Hepatocyte (in vitro differentiated cells): ENCODE data around the gene VN1R2. TPM values are rescaled to one million over a fixed set of nuclear protein-coding genes. Genes with fewer than 3 reads are reported as not detected.

ENCODE experiments used
- polyA plus RNA-seq: library from polyadenylated mRNA; unstranded; fragments of >200 nt; fragmentation: Nextera tagmentation; extraction: Ambion mirVana; gene quantifications from 2 replicates; pipeline ENCODE4 v1.2.1, GENCODE V29; 2016
- total RNA-seq: library from RNA; depleted of rRNA; stranded (reverse); fragments of >200 nt; gene quantifications from 2 replicates; pipeline ENCODE4 v1.2.3, GENCODE V29; 2014

Gene VN1R2
- total and polyA plus RNA-seq, 2 experiments from 2014 or later, result 0.65 TPM; not detected in 1

Other genes with a start within 250 kb of the VN1R2 start
- 0.36 TPM in 1 of 2 replicates, not detected in the other for gene ERVV-1, start 244.4 kb upstream of the VN1R2 start, total RNA-seq
- 0.19 and 0.62 TPM in 2 replicates for gene ERVV-1, start 244.4 kb upstream of the VN1R2 start, polyA plus RNA-seq
- 2.5 and 4.5 TPM in 2 replicates for gene ERVV-2, start 213.6 kb upstream of the VN1R2 start, total RNA-seq
- 2.5 and 4.1 TPM in 2 replicates for gene ERVV-2, start 213.6 kb upstream of the VN1R2 start, polyA plus RNA-seq
- gene ZNF160, start 154.9 kb upstream of the VN1R2 start, total RNA-seq, result 52.5 and 53.1 TPM in 2 replicates
- 23.5 and 28.0 TPM in 2 replicates for gene ZNF160, start 154.9 kb upstream of the VN1R2 start, polyA plus RNA-seq
- gene ZNF415, start 125.4 kb upstream of the VN1R2 start, total RNA-seq, result 14.6 and 24.1 TPM in 2 replicates
- gene ZNF415, start 125.4 kb upstream of the VN1R2 start, polyA plus RNA-seq, result 7.4 and 15.2 TPM in 2 replicates
- gene ZNF347, start 99.2 kb upstream of the VN1R2 start, total RNA-seq, result 8.3 and 9.2 TPM in 2 replicates
- gene ZNF347, start 99.2 kb upstream of the VN1R2 start, polyA plus RNA-seq, result 3.8 and 7.1 TPM in 2 replicates
- gene ZNF665, start 64.9 kb upstream of the VN1R2 start, total RNA-seq, result 3.4 and 3.6 TPM in 2 replicates
- 2.2 and 4.5 TPM in 2 replicates for gene ZNF665, start 64.9 kb upstream of the VN1R2 start, polyA plus RNA-seq
- gene ZNF677, start 3.4 kb upstream of the VN1R2 start, total RNA-seq, result 37.8 and 40.6 TPM in 2 replicates
- gene ZNF677, start 3.4 kb upstream of the VN1R2 start, polyA plus RNA-seq, result 18.7 and 21.2 TPM in 2 replicates
- not detected in 2 replicates for gene VN1R4, start 9.4 kb downstream of the VN1R2 start, total RNA-seq
- not detected in 2 replicates for gene VN1R4, start 9.4 kb downstream of the VN1R2 start, polyA plus RNA-seq
- gene ZNF845, start 75.5 kb downstream of the VN1R2 start, total RNA-seq, result 5.8 and 6.1 TPM in 2 replicates
- 1.6 and 1.7 TPM in 2 replicates for gene ZNF845, start 75.5 kb downstream of the VN1R2 start, polyA plus RNA-seq
- 12.2 and 14.2 TPM in 2 replicates for gene ZNF525, start 107.4 kb downstream of the VN1R2 start, total RNA-seq
- 3.8 and 4.5 TPM in 2 replicates for gene ZNF525, start 107.4 kb downstream of the VN1R2 start, polyA plus RNA-seq
- gene ZNF765, start 136.9 kb downstream of the VN1R2 start, total RNA-seq, result 16.4 and 24.5 TPM in 2 replicates
- gene ZNF765, start 136.9 kb downstream of the VN1R2 start, polyA plus RNA-seq, result 9.3 and 12.7 TPM in 2 replicates
- 27.7 and 28.1 TPM in 2 replicates for gene ZNF761, start 173.7 kb downstream of the VN1R2 start, total RNA-seq
- gene ZNF761, start 173.7 kb downstream of the VN1R2 start, polyA plus RNA-seq, result 11.5 and 13.5 TPM in 2 replicates
- 7.7 and 8.6 TPM in 2 replicates for gene ZNF813, start 209.4 kb downstream of the VN1R2 start, total RNA-seq
- gene ZNF813, start 209.4 kb downstream of the VN1R2 start, polyA plus RNA-seq, result 2.3 and 2.8 TPM in 2 replicates